GM23338 (cell line): ENCODE results near the gene NPAS3. TPM values are rescaled to one million over a fixed set of nuclear protein-coding genes. Genes with fewer than 3 reads are reported as not detected.

Experiments used
- ATAC-seq: fragments of 200-7000 bp; cut with Tn5 transposase; 3 replicates; pipeline ENCODE4 v1.9.1; 2020
- DNase-seq: peaks from one replicate; pipeline ENCODE4 v3.0.0-alpha.2; 2015; ENCODE audit warnings: low spot score
- H2AFZ ChIP-seq: fragments of 200-600 bp; sonication (generic); 2 replicates; pipeline ENCODE4 v1.8.0; 2016; ENCODE audit warnings: antibody characterized with exemption, mild to moderate bottlenecking, moderate library complexity
- H3F3A ChIP-seq: fragments of 200-600 bp; sonication (generic); replicated peaks from 2 replicates; pipeline ENCODE4 v1.8.0; 2017; ENCODE audit warnings: antibody characterized with exemption, mixed run types, low read depth
- H3K27ac ChIP-seq: fragments of 200-600 bp; sonication (generic); 2 replicates; pipeline ENCODE4 v1.6.1; 2016; ENCODE audit warnings: low read depth
- H3K27me3 ChIP-seq: fragments of 200-600 bp; sonication (generic); 2 replicates; pipeline ENCODE4 v1.8.0; 2016; ENCODE audit warnings: mild to moderate bottlenecking, mixed run types, moderate library complexity; ENCODE audit not compliant: insufficient read depth
- H3K36me3 ChIP-seq: fragments of 200-600 bp; sonication (generic); 2 replicates; pipeline ENCODE4 v1.8.0; 2016; ENCODE audit warnings: mild to moderate bottlenecking; ENCODE audit not compliant: insufficient read depth
- H3K4me1 ChIP-seq: fragments of 200-600 bp; sonication (generic); 2 replicates; pipeline ENCODE4 v1.8.0; 2016; ENCODE audit warnings: mild to moderate bottlenecking, moderate library complexity; ENCODE audit not compliant: insufficient read depth
- H3K4me2 ChIP-seq: fragments of 200-600 bp; sonication (generic); 2 replicates; pipeline ENCODE4 v1.7.1; 2017; ENCODE audit warnings: mixed run types
- H3K4me3 ChIP-seq: fragments of 200-600 bp; sonication (generic); 2 replicates; pipeline ENCODE4 v1.6.1; 2016; ENCODE audit warnings: mixed run types
- H3K79me2 ChIP-seq: fragments of 200-600 bp; sonication (generic); replicated peaks from 2 replicates; pipeline ENCODE4 v1.8.0; 2017; ENCODE audit warnings: mild to moderate bottlenecking; ENCODE audit not compliant: insufficient read depth
- H3K9me2 ChIP-seq: fragments of 200-600 bp; sonication (generic); 2 replicates; pipeline ENCODE4 v1.8.0; 2017; ENCODE audit not compliant: insufficient read depth
- H4K20me1 ChIP-seq: fragments of 200-600 bp; sonication (generic); replicated peaks from 2 replicates; pipeline ENCODE4 v1.8.0; 2017; ENCODE audit warnings: mild to moderate bottlenecking; ENCODE audit not compliant: insufficient read depth
- H3K27ac Mint-ChIP-seq: 2 replicates; pipeline ENCODE4 v1.8.0; 2020; ENCODE audit warnings: inconsistent platforms, mild to moderate bottlenecking, moderate library complexity, mixed read lengths
- H3K27me3 Mint-ChIP-seq: 3 replicates; pipeline ENCODE4 v1.8.0; 2022; ENCODE audit warnings: low read depth, mild to moderate bottlenecking, moderate library complexity, mixed read lengths, inconsistent platforms; ENCODE audit not compliant: insufficient read depth, poor library complexity
- H3K36me3 Mint-ChIP-seq: 3 replicates; pipeline ENCODE4 v1.8.0; 2021; ENCODE audit warnings: low read depth, mild to moderate bottlenecking, inconsistent platforms, moderate library complexity, mixed read lengths
- H3K4me1 Mint-ChIP-seq: 3 replicates; pipeline ENCODE4 v1.8.0; 2020; ENCODE audit warnings: mild to moderate bottlenecking, inconsistent platforms, mixed read lengths
- H3K4me3 Mint-ChIP-seq: 3 replicates; pipeline ENCODE4 v1.8.0; 2021; ENCODE audit warnings: moderate library complexity, mild to moderate bottlenecking, inconsistent platforms, mixed read lengths
- H3K9me3 Mint-ChIP-seq: 3 replicates; pipeline ENCODE4 v1.8.0; 2020; ENCODE audit warnings: moderate library complexity, mild to moderate bottlenecking, inconsistent platforms, mixed read lengths
- CREB1 ChIP-seq: fragments of 250-450 bp; sonication (Bioruptor Pico); IDR thresholded peaks from 2 replicates; pipeline ENCODE4 v1.5.0; 2020; ENCODE audit warnings: low read depth, mild to moderate bottlenecking, moderate library complexity
- CTCF ChIP-seq, 2 experiments: fragments of 200-600 bp in 1 of 2; sonication (generic) in 1 of 2; conservative IDR thresholded peaks; 2 replicates each; pipeline versions ENCODE4 v1.5.1 to v1.6.1; 2016 to 2017; ENCODE audit warnings: antibody characterized with exemption in 2 of 2, low read depth in 2 of 2, mild to moderate bottlenecking in 2 of 2, moderate library complexity in 1 of 2
- ETS1 ChIP-seq: IDR thresholded peaks from 2 replicates; pipeline ENCODE4 v1.6.1; 2016; ENCODE audit warnings: antibody characterized with exemption
- EZH2 ChIP-seq: fragments of 200-600 bp; sonication (generic); IDR thresholded peaks from one replicate; pipeline ENCODE4 v1.8.0; 2017; ENCODE audit warnings: antibody characterized with exemption, mild to moderate bottlenecking, low read depth; ENCODE audit not compliant: unreplicated experiment
- EZH2phosphoT487 ChIP-seq: fragments of 200-600 bp; sonication (generic); IDR thresholded peaks from one replicate; pipeline ENCODE4 v1.8.1; 2018; ENCODE audit warnings: antibody characterized with exemption; ENCODE audit not compliant: unreplicated experiment
- JUNB ChIP-seq: IDR thresholded peaks from one replicate; pipeline ENCODE4 v1.6.1; 2016; ENCODE audit warnings: antibody characterized with exemption; ENCODE audit not compliant: unreplicated experiment
- POLR2AphosphoS5 ChIP-seq: IDR thresholded peaks from 2 replicates; pipeline ENCODE4 v1.6.1; 2016; ENCODE audit warnings: antibody characterized with exemption, low read depth
- ZNF114 ChIP-seq: fragments of 250-450 bp; sonication (Bioruptor Pico); IDR thresholded peaks from 2 replicates; pipeline ENCODE4 v1.5.0; 2020; ENCODE audit warnings: mild to moderate bottlenecking, moderate library complexity
- ZNF331 ChIP-seq: fragments of 250-450 bp; sonication (Bioruptor Pico); IDR thresholded peaks from 2 replicates; pipeline ENCODE4 v1.5.0; 2020; ENCODE audit warnings: low read depth, mild to moderate bottlenecking, moderate library complexity
- ZNF462 ChIP-seq: fragments of 250-450 bp; sonication (Bioruptor Pico); IDR thresholded peaks from 2 replicates; pipeline ENCODE4 v1.5.0; 2020; ENCODE audit warnings: mild to moderate bottlenecking, moderate library complexity
- polyA plus RNA-seq: library from polyadenylated mRNA; unstranded; fragments of >200 nt; fragmentation: Nextera tagmentation; extraction: Ambion mirVana; gene quantifications from 2 replicates; pipeline ENCODE4 v1.2.1, GENCODE V29; 2016
- total RNA-seq: library from RNA; depleted of rRNA; stranded (reverse); fragments of >200 nt; shearing (Covaris generic); gene quantifications from 2 replicates; pipeline ENCODE4 v1.2.3, GENCODE V29; 2014

The NPAS3 gene
- total and polyA plus RNA-seq, 2 experiments from 2014 or later = 0.17 to 0.19 TPM

GRCh38 chr14:33671556-33671955, 732.9 kb downstream of the NPAS3 start:
- H3K4me1 ChIP-seq = no peaks in the 10 kb centered on the region
- no peak overlapping the region for H3K4me2 ChIP-seq
- no peaks in the 10 kb centered on the region for H3K79me2 ChIP-seq
- Mint-ChIP-seq H3K36me3 (no peaks in the 10 kb centered on the region), H3K27ac (no peak overlapping the region), H3K4me3 (no peak overlapping the region), H3K27me3 (peaks cover 3% of the 10 kb centered on the region), H3K4me1 (peaks cover 14% of the 10 kb centered on the region), H3K9me3 (no peaks in the 10 kb centered on the region)
- no peaks in the 10 kb centered on the region for H3K27me3 ChIP-seq
- no peak overlapping the region for H2AFZ ChIP-seq
- H4K20me1 ChIP-seq = no peaks in the 10 kb centered on the region
- no peak for DNase-seq
- no peak for ATAC-seq
- H3F3A ChIP-seq = no peaks in the 10 kb centered on the region
- no peaks in the 10 kb centered on the region for H3K36me3 ChIP-seq
- H3K27ac ChIP-seq = no peak overlapping the region
- TF ChIP-seq ETS1 (no peak), JUNB (no peak), ZNF462 (CRISPR knock-in tag) (no peak), ZNF331 (no peak), EZH2 (no peak), EZH2phosphoT487 (no peak), POLR2AphosphoS5 (no peak), CREB1 (no peak), CTCF (conservative IDR thresholded peaks at IDR 0.05; ENCODE audit: low read depth in 2 of 2) (no peak), ZNF114 (CRISPR knock-in tag) (no peak)
- H3K4me3 ChIP-seq = no peak overlapping the region
- H3K9me2 ChIP-seq = no peaks in the 10 kb centered on the region
